HEK293 (cell line): ENCODE results near the gene MORF4L2.

Source experiments
- GLIS2 ChIP-seq: fragments of 450-650 bp; formaldehyde crosslinking; IDR thresholded peaks from 2 replicates; pipeline ENCODE4 v1.5.1; 2016; ENCODE audit warnings: missing biosample characterization, missing genetic modification characterization
- PRDM1 ChIP-seq: fragments of 450-650 bp; formaldehyde crosslinking; IDR thresholded peaks from 2 replicates; pipeline ENCODE4; 2016; ENCODE audit warnings: missing biosample characterization, missing genetic modification characterization
- ZNF23 ChIP-seq: fragments of 450-650 bp; formaldehyde crosslinking; IDR thresholded peaks from 2 replicates; pipeline ENCODE4 v1.5.1; 2016; ENCODE audit warnings: missing biosample characterization, missing genetic modification characterization, borderline replicate concordance
- ZNF274 ChIP-seq, 2 experiments: fragments of 200-500 bp in 1 of 2; fragments of 450-650 bp in 1 of 2; sonication (Bioruptor generic) in 1 of 2; formaldehyde crosslinking in 1 of 2; IDR thresholded peaks; 2 replicates each; pipeline versions ENCODE4 v1.5.1 to v1.6.1; 2014 to 2016; ENCODE audit warnings: borderline replicate concordance in 1 of 2, inconsistent platforms in 1 of 2, low read length in 1 of 2, missing biosample characterization in 1 of 2, missing genetic modification characterization in 1 of 2
- TF ChIP-seq, protein P1 (sequence below): fragments of 450-650 bp; formaldehyde crosslinking; IDR thresholded peaks from 2 replicates; pipeline ENCODE4 v1.5.1; 2016; ENCODE audit warnings: missing biosample characterization, missing genetic modification characterization
- TF ChIP-seq, protein P2 (sequence below): fragments of 450-650 bp; formaldehyde crosslinking; IDR thresholded peaks from 2 replicates; pipeline ENCODE4 v1.5.1; 2016; ENCODE audit warnings: missing biosample characterization, missing genetic modification characterization

DNA sequence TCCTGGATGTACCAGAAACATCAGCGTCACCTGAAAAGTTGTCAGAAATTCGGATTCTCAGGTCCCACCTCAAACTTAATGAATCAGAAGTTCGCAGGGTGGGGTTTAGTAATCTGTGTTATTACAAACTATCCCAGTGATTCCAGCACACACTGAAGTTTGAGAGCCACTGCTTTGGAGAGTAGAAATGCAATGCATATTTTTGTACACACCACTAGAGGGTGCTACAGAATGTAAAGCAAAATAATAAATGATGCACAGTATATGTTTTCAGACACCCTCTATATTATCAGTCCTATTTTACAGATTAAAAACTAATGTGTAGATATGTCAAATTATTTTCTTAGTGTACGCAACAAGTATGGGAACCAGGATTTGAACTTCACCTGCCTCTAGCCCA is 2.4 kb upstream of the MORF4L2 start:
- no peak for TF ChIP-seq GLIS2 (tag by site-specific recombination)
- TF ChIP-seq, protein P1, sequence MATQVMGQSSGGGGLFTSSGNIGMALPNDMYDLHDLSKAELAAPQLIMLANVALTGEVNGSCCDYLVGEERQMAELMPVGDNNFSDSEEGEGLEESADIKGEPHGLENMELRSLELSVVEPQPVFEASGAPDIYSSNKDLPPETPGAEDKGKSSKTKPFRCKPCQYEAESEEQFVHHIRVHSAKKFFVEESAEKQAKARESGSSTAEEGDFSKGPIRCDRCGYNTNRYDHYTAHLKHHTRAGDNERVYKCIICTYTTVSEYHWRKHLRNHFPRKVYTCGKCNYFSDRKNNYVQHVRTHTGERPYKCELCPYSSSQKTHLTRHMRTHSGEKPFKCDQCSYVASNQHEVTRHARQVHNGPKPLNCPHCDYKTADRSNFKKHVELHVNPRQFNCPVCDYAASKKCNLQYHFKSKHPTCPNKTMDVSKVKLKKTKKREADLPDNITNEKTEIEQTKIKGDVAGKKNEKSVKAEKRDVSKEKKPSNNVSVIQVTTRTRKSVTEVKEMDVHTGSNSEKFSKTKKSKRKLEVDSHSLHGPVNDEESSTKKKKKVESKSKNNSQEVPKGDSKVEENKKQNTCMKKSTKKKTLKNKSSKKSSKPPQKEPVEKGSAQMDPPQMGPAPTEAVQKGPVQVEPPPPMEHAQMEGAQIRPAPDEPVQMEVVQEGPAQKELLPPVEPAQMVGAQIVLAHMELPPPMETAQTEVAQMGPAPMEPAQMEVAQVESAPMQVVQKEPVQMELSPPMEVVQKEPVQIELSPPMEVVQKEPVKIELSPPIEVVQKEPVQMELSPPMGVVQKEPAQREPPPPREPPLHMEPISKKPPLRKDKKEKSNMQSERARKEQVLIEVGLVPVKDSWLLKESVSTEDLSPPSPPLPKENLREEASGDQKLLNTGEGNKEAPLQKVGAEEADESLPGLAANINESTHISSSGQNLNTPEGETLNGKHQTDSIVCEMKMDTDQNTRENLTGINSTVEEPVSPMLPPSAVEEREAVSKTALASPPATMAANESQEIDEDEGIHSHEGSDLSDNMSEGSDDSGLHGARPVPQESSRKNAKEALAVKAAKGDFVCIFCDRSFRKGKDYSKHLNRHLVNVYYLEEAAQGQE (tag by site-specific recombination) = no peak
- TF ChIP-seq PRDM1 (tag by site-specific recombination) = no peak
- no peak for TF ChIP-seq ZNF23 (tag by site-specific recombination)
- TF ChIP-seq, protein P2, sequence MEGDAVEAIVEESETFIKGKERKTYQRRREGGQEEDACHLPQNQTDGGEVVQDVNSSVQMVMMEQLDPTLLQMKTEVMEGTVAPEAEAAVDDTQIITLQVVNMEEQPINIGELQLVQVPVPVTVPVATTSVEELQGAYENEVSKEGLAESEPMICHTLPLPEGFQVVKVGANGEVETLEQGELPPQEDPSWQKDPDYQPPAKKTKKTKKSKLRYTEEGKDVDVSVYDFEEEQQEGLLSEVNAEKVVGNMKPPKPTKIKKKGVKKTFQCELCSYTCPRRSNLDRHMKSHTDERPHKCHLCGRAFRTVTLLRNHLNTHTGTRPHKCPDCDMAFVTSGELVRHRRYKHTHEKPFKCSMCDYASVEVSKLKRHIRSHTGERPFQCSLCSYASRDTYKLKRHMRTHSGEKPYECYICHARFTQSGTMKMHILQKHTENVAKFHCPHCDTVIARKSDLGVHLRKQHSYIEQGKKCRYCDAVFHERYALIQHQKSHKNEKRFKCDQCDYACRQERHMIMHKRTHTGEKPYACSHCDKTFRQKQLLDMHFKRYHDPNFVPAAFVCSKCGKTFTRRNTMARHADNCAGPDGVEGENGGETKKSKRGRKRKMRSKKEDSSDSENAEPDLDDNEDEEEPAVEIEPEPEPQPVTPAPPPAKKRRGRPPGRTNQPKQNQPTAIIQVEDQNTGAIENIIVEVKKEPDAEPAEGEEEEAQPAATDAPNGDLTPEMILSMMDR (tag by site-specific recombination) = no peak
- TF ChIP-seq ZNF274 (IDR thresholded peaks at IDR 0.05; ENCODE audit: low read length) = no peak
- TF ChIP-seq ZNF274 (tag by site-specific recombination; IDR thresholded peaks at IDR 0.05; ENCODE audit: borderline replicate concordance) = no peak
